ENCODE measurements around the gene RPS6KA3. TPM values are rescaled to one million over a fixed set of nuclear protein-coding genes. Genes with fewer than 3 reads are reported as not detected.

The RPS6KA3 gene
- total and polyA plus RNA-seq, 9 of the 15 experiments (the other 6 are each of a cell fraction or from before 2014, with no cell fraction given): 10.9 to 61.9 (median 37.4) TPM

- no peak for TF ChIP-seq HSF4 (CRISPR knock-in tag; IDR thresholded peaks at IDR 0.05; ENCODE audit: borderline replicate concordance)
- no peak for TF ChIP-seq BRD9 (IDR thresholded peaks at IDR 0.05; ENCODE audit: low read depth, partially characterized antibody)
- no peak for TF ChIP-seq MTF1 (CRISPR knock-in tag; IDR thresholded peaks at IDR 0.05; ENCODE audit: borderline replicate concordance)
- TF ChIP-seq ZNF764 (CRISPR knock-in tag; IDR thresholded peaks at IDR 0.05; ENCODE audit: low read depth): no peak
- no peak for TF ChIP-seq RBM14 (IDR thresholded peaks at IDR 0.05; ENCODE audit: borderline replicate concordance, insufficient read depth, low read depth, low read length)
- TF ChIP-seq KDM1A (IDR thresholded peaks at IDR 0.05): no peak
- TF ChIP-seq ZNF280A (IDR thresholded peaks at IDR 0.05; ENCODE audit: low read depth, partially characterized antibody): no peak
- no peak for TF ChIP-seq SNAPC5 (CRISPR knock-in tag; IDR thresholded peaks at IDR 0.05)
- no peak for TF ChIP-seq MECOM (CRISPR knock-in tag; IDR thresholded peaks at IDR 0.05)
- no peak for TF ChIP-seq PURB (CRISPR knock-in tag; IDR thresholded peaks at IDR 0.05; ENCODE audit: low read depth)
- TF ChIP-seq GTF2E2 (tag; IDR thresholded peaks at IDR 0.05): no peak
- peak; percentile 37 to 60 for TF ChIP-seq E2F6 (IDR thresholded peaks at IDR 0.05; ENCODE audit: borderline replicate concordance in 1 of 2, extremely low read depth in 1 of 2, insufficient read depth in 1 of 2, insufficient read length in 1 of 2, low read depth in 1 of 2, low read length in 1 of 2, poor library complexity in 1 of 2, severe bottlenecking in 1 of 2)
- no peak for TF ChIP-seq BCOR (IDR thresholded peaks at IDR 0.05)
- no peak for TF ChIP-seq FOSL1 (tag; conservative IDR thresholded peaks at IDR 0.05)
- TF ChIP-seq HIVEP1 (CRISPR knock-in tag; IDR thresholded peaks at IDR 0.05): no peak
- TF ChIP-seq PKNOX1 (IDR thresholded peaks at IDR 0.05): peak; percentile 89
- TF ChIP-seq STAT6 (CRISPR knock-in tag; IDR thresholded peaks at IDR 0.05): no peak
- peak in 1 of 2 experiments; percentile 24; a peak in 1 of 4 replicates for TF ChIP-seq SIX5 (IDR thresholded peaks at IDR 0.05; ENCODE audit: borderline replicate concordance in 1 of 2, insufficient read depth in 1 of 2, low read depth in 1 of 2, low read length in 2 of 2)
- TF ChIP-seq PYGO2 (tag; IDR thresholded peaks at IDR 0.05): no peak
- no peak for TF ChIP-seq ATF1 (CRISPR knock-in tag; IDR thresholded peaks at IDR 0.05)
- 0 out of 2 replicates have a peak, but pooled peaks have one; percentile 21 for TF ChIP-seq ATF1 (tag; IDR thresholded peaks at IDR 0.05)
Measured at GRCh38 chrX:20266810-20267606, at the start of gene RPS6KA3 (continued).
